ENCODE results near the gene PXDC1. TPM values are rescaled to one million over a fixed set of nuclear protein-coding genes. Genes with fewer than 3 reads are reported as not detected.

Gene PXDC1
- polyA plus RNA-seq, 1 donor from 2014 or later: 3.9 TPM

DNA sequence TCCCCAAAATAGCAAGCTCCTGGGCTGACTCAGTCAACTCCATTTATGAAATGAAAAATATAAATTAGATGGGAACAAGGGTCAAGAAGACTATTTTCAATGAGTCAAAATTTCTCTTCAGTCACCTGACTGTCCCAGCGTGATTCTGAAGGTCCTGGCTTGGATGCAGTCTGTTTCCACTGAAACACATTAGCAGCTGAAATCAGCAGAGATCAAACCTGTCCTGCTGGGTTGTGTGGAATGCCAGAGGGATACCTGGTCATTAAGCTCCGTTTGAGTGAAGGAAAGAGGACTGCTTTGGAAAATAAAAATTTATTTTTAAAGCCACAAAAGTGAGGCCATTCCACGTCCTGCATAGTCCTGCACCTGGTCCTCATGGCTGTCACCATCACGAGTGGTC, 37.4 kb downstream of the PXDC1 start:
- Histone ChIP-seq H3K27me3 (ENCODE audit: insufficient read depth, low read depth, low read length) (no peaks in the 10 kb centered on the region), H3K4me2 (ENCODE audit: low read length) (no peak overlapping the region), H3K36me3 (ENCODE audit: insufficient read depth, low read length) (no peaks in the 10 kb centered on the region), H3K9me3 (ENCODE audit: low read length) (no peaks in the 10 kb centered on the region), H3F3A (ENCODE audit: insufficient read depth, low read length, poor library complexity, severe bottlenecking) (no peaks in the 10 kb centered on the region), H3K9ac (ENCODE audit: low read length) (no peak overlapping the region), H3K79me2 (replicated peaks; ENCODE audit: insufficient read depth, low read length) (no peaks in the 10 kb centered on the region), H3K27ac (ENCODE audit: low read length) (no peak overlapping the region), H3K4me3 (ENCODE audit: low read length) (no peak overlapping the region), H3K9me2 (ENCODE audit: insufficient read depth, low read length) (no peaks in the 10 kb centered on the region), H2AFZ (ENCODE audit: low read depth, low read length) (no peak overlapping the region), H4K20me1 (ENCODE audit: insufficient read depth) (no peaks in the 10 kb centered on the region)
- TF ChIP-seq RAD21 (conservative IDR thresholded peaks at IDR 0.05) (no peak), TAF1 (IDR thresholded peaks at IDR 0.05; ENCODE audit: low read depth) (no peak), SMC3 (conservative IDR thresholded peaks at IDR 0.05; ENCODE audit: poor library complexity) (no peak), CTCF (IDR thresholded peaks at IDR 0.05; ENCODE audit: poor library complexity, severe bottlenecking) (no peak)

DNA sequence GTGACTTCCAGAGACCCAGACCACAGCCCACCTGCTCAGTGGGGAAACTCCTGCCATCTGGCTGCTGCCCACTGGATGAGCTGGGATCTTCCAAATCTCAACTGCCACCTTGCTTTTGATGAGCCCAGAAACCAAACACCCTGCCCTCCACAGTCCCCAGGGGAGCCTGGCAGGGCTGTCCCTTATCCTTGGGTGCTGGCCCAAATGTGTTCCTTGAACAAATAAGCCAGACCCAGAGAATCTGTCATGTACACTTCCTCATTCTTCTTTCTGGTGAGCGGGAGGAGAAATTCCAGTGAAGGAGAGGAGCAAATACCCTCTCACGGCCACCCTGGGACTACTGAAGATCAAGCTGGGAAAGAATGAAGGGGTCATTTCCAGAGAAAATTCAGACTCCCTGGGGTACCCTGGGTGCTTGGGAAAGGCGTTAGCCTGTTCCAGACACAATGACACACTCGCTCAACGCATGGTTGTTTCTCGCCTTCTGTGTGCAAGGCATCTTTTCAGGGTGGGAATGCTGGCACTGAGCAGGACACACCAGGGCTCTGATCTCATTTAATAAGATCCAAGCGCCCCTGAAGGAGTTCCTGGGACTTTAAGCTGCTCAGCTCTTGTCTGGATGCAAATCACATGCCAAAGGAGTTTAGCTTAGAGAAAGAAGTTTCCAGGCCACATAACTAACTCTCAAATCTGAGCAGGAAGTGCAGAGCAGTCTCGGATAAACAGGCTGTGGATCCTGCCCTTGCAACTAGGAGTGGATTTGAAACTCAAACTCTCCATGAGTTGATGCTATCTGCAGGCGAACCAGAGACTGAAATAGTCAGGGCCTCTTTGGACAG, 38.5 kb downstream of the PXDC1 start:
- Histone ChIP-seq H4K20me1 (ENCODE audit: insufficient read depth) (no peaks in the 10 kb centered on the region), H3K9ac (ENCODE audit: low read length) (no peak overlapping the region), H3K4me3 (ENCODE audit: low read length) (no peak overlapping the region), H2AFZ (ENCODE audit: low read depth, low read length) (no peak overlapping the region), H3K27ac (ENCODE audit: low read length) (no peak overlapping the region), H3K9me2 (ENCODE audit: insufficient read depth, low read length) (no peaks in the 10 kb centered on the region), H3K27me3 (ENCODE audit: insufficient read depth, low read depth, low read length) (no peaks in the 10 kb centered on the region), H3K36me3 (ENCODE audit: insufficient read depth, low read length) (no peaks in the 10 kb centered on the region), H3F3A (ENCODE audit: insufficient read depth, low read length, poor library complexity, severe bottlenecking) (no peaks in the 10 kb centered on the region), H3K4me2 (ENCODE audit: low read length) (no peak overlapping the region), H3K9me3 (ENCODE audit: low read length) (no peaks in the 10 kb centered on the region), H3K79me2 (replicated peaks; ENCODE audit: insufficient read depth, low read length) (no peaks in the 10 kb centered on the region)
- TF ChIP-seq RAD21 (conservative IDR thresholded peaks at IDR 0.05) (no peak), CTCF (IDR thresholded peaks at IDR 0.05; ENCODE audit: poor library complexity, severe bottlenecking) (no peak), MXI1 (conservative IDR thresholded peaks at IDR 0.05; ENCODE audit: poor library complexity, severe bottlenecking) (no peak), POLR2AphosphoS5 (IDR thresholded peaks at IDR 0.05) (no peak), TAF1 (IDR thresholded peaks at IDR 0.05; ENCODE audit: low read depth) (no peak), REST (IDR thresholded peaks at IDR 0.05; ENCODE audit: borderline replicate concordance) (no peak), EP300 (conservative IDR thresholded peaks at IDR 0.05; ENCODE audit: poor library complexity, severe bottlenecking) (no peak), SMC3 (conservative IDR thresholded peaks at IDR 0.05; ENCODE audit: poor library complexity) (no peak), EZH2 (IDR thresholded peaks at IDR 0.05; ENCODE audit: borderline replicate concordance, insufficient read depth, low read length, poor library complexity, severe bottlenecking) (no peak)

Data from neural cell (in vitro differentiated cells).